Mesenchymal stem cell (in vitro differentiated cells and primary cell): Measurements from ENCODE around the gene SLC2A10.

Source experiments
- DNase-seq: peaks from one replicate; pipeline ENCODE4 v3.0.0-alpha.2; 2013
- H2AFZ ChIP-seq: one replicate; pipeline ENCODE4 v1.6.1; 2013; ENCODE audit warnings: low read depth, mild to moderate bottlenecking, control low read depth, inconsistent platforms, low read length, moderate library complexity
- H2AK5ac ChIP-seq: 2 replicates; pipeline ENCODE4 v1.6.1; 2013; ENCODE audit warnings: low read length, moderate library complexity, mild to moderate bottlenecking, inconsistent platforms; ENCODE audit not compliant: severe bottlenecking
- H2BK120ac ChIP-seq: one replicate; pipeline ENCODE4 v1.6.1; 2013; ENCODE audit warnings: low read depth, mild to moderate bottlenecking, inconsistent platforms, low read length, moderate library complexity
- H2BK12ac ChIP-seq, 2 experiments: one replicate each; pipeline ENCODE4 v1.6.1; 2013; ENCODE audit warnings: inconsistent platforms in 2 of 2, low read length in 2 of 2, mild to moderate bottlenecking in 2 of 2, moderate library complexity in 2 of 2, control low read depth in 1 of 2
- H2BK15ac ChIP-seq: one replicate; pipeline ENCODE4 v1.6.1; 2013; ENCODE audit warnings: mild to moderate bottlenecking, low read depth, inconsistent platforms; ENCODE audit not compliant: poor library complexity, severe bottlenecking
- H2BK5ac ChIP-seq: 2 replicates; pipeline ENCODE4 v1.6.1; 2013; ENCODE audit warnings: low read depth, mild to moderate bottlenecking, low read length, control low read depth, inconsistent platforms; ENCODE audit not compliant: poor library complexity, severe bottlenecking
- H3K14ac ChIP-seq, 2 experiments: one replicate each; pipeline ENCODE4 v1.6.1; 2013; ENCODE audit warnings: inconsistent platforms in 2 of 2, low read length in 2 of 2, control low read depth in 1 of 2, mild to moderate bottlenecking in 1 of 2, moderate library complexity in 1 of 2
- H3K18ac ChIP-seq, 2 experiments: one replicate each; pipeline ENCODE4 v1.6.1; 2013; ENCODE audit warnings: inconsistent platforms in 2 of 2, low read length in 2 of 2, control low read depth in 1 of 2, low read depth in 1 of 2, mild to moderate bottlenecking in 1 of 2
- H3K23ac ChIP-seq, 2 experiments: one replicate each; pipeline ENCODE4 v1.6.1; 2013; ENCODE audit warnings: inconsistent platforms in 2 of 2, low read length in 2 of 2, mild to moderate bottlenecking in 2 of 2, moderate library complexity in 2 of 2, control low read depth in 1 of 2
- H3K27ac ChIP-seq: 2 replicates; pipeline ENCODE4 v1.5.1; 2013; ENCODE audit warnings: mild to moderate bottlenecking, moderate library complexity, low read length, control low read depth, inconsistent platforms; ENCODE audit not compliant: poor library complexity, severe bottlenecking
- H3K27me3 ChIP-seq, 2 experiments: 2 replicates each; pipeline versions ENCODE4 v1.6.1 to v1.7.0; 2013; ENCODE audit warnings: low read length in 2 of 2, mild to moderate bottlenecking in 2 of 2, moderate library complexity in 2 of 2, control low read depth in 1 of 2, inconsistent platforms in 1 of 2; ENCODE audit not compliant: control insufficient read depth in 1 of 2, insufficient read depth in 1 of 2
- H3K36me3 ChIP-seq, 2 experiments: 2 replicates each; pipeline versions ENCODE4 v1.6.1 to v1.7.0; 2013; ENCODE audit warnings: low read length in 2 of 2, control low read depth in 1 of 2, inconsistent platforms in 1 of 2, low read depth in 1 of 2, mild to moderate bottlenecking in 1 of 2; ENCODE audit not compliant: insufficient read depth in 2 of 2, control insufficient read depth in 1 of 2
- H3K4ac ChIP-seq, 2 experiments: one replicate each; pipeline ENCODE4 v1.6.1; 2013; ENCODE audit warnings: inconsistent platforms in 2 of 2, low read length in 2 of 2, mild to moderate bottlenecking in 2 of 2, moderate library complexity in 2 of 2, control low read depth in 1 of 2, low read depth in 1 of 2
- H3K4me1 ChIP-seq: 2 replicates; pipeline ENCODE4 v1.6.1; 2013; ENCODE audit warnings: low read depth, low read length, control low read depth; ENCODE audit not compliant: control insufficient read depth, insufficient read depth
- H3K4me2 ChIP-seq: 2 replicates; pipeline ENCODE4 v1.6.1; 2013; ENCODE audit warnings: low read length, mild to moderate bottlenecking, inconsistent platforms; ENCODE audit not compliant: poor library complexity, severe bottlenecking
- H3K4me3 ChIP-seq, 2 experiments: 2 replicates each; pipeline versions ENCODE4 v1.5.1 to v1.7.0; 2013; ENCODE audit warnings: low read length in 2 of 2, mild to moderate bottlenecking in 2 of 2, control low read depth in 1 of 2, low read depth in 1 of 2; ENCODE audit not compliant: insufficient read depth in 1 of 2
- H3K79me1 ChIP-seq: replicated peaks from 2 replicates; pipeline ENCODE4 v1.6.1; 2013; ENCODE audit warnings: mild to moderate bottlenecking, control low read depth, low read length, inconsistent platforms; ENCODE audit not compliant: poor library complexity, severe bottlenecking
- H3K9ac ChIP-seq: 2 replicates; pipeline ENCODE4 v1.7.0; 2013; ENCODE audit warnings: mild to moderate bottlenecking, low read length, moderate library complexity
- H3K9me3 ChIP-seq: 2 replicates; pipeline ENCODE4 v1.7.0; 2013; ENCODE audit warnings: mild to moderate bottlenecking, low read length; ENCODE audit not compliant: control insufficient read depth
- H4K8ac ChIP-seq: one replicate; pipeline ENCODE4 v1.6.1; 2013; ENCODE audit warnings: inconsistent platforms, mild to moderate bottlenecking, low read length, moderate library complexity
- H4K91ac ChIP-seq: one replicate; pipeline ENCODE4 v1.6.1; 2013; ENCODE audit warnings: mild to moderate bottlenecking, low read length, inconsistent platforms
- WGBS: methylation state at CpG from one replicate; pipeline ENCODE4 v1.1.7; 2013; ENCODE audit warnings: mixed read lengths; 5-methylcytosine and 5-hydroxymethylcytosine counted together

Gene SLC2A10

DNA sequence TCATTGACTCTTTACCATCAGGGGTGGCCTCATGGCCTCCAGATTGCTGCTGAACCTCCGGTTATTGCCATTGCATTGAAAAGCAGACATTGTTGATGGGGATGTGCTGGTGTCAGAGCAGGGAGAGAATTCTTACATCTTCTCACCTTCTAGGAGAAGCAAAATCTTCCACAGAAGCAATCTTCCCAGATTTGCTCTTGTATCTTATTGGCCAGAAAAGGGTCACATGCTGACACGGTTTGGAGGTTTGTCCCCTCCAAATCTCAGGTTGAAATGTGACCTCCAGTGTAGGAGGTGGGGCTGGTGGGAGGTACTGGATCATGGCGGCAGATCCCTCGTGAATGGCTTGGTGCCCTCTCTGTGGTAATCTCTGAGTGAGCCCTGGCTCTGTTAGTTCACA is 30.9 kb upstream of the SLC2A10 start:
- Histone ChIP-seq H3K9ac (no peak overlapping the region), H3K4me3 (no peak overlapping the region), H2BK120ac (no peak overlapping the region), H3K79me1 (peaks cover 27% of the 10 kb centered on the region), H2AK5ac (no peak overlapping the region), H3K27me3 (no peaks in the 10 kb centered on the region), H4K91ac (no peak overlapping the region), H2BK5ac (no peak overlapping the region), H3K18ac (no peak overlapping the region), H2AFZ (no peak overlapping the region), H3K9me3 (no peaks in the 10 kb centered on the region), H2BK15ac (no peak overlapping the region), H3K4me2 (no peak overlapping the region), H3K36me3 (peaks cover 7 to 20% of the 10 kb centered on the region in 2 experiments), H3K27ac (no peak overlapping the region), H2BK12ac (no peak overlapping the region), H3K4ac (no peak overlapping the region), H3K4me1 (peaks cover 4% of the 10 kb centered on the region), H4K8ac (no peak overlapping the region), H3K14ac (no peak overlapping the region), H3K23ac (no peak overlapping the region)
- WGBS = 79% methylated on average over 3 of the region's 4 CpGs
- no peak for DNase-seq

DNA sequence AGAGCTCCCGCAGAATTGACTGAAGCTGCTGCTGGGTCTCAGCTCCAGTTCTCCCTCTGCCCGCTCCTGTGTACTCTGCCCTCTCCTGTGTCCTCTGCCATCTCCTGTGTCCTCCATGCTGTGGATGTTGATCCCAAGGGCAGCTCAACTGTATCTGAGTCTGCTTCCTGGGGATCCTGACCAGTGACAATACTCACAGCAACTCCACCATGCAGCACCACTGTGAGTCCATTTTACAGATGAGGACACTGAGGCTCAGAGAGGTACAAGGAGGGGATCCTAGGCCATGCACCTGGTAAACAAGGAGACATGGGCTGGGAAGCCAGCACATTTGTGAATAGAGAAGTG is 28.8 kb upstream of the SLC2A10 start:
- Histone ChIP-seq H3K18ac (no peak overlapping the region), H4K8ac (no peak overlapping the region), H3K23ac (no peak overlapping the region), H3K14ac (no peak overlapping the region), H4K91ac (no peak overlapping the region), H3K9ac (no peak overlapping the region), H3K4me3 (no peak overlapping the region), H3K27me3 (no peaks in the 10 kb centered on the region), H3K4ac (no peak overlapping the region), H3K9me3 (no peaks in the 10 kb centered on the region), H2AFZ (no peak overlapping the region), H3K36me3 (peaks cover 12 to 30% of the 10 kb centered on the region in 2 experiments), H3K27ac (no peak overlapping the region), H2BK120ac (no peak overlapping the region), H2AK5ac (no peak overlapping the region), H2BK15ac (no peak overlapping the region), H3K4me1 (no peaks in the 10 kb centered on the region), H3K4me2 (no peak overlapping the region), H2BK12ac (no peak overlapping the region), H3K79me1 (peaks cover 34% of the 10 kb centered on the region), H2BK5ac (no peak overlapping the region)
- DNase-seq = no peak
- 85% methylated on average over 2 of the region's 2 CpGs for WGBS

DNA sequence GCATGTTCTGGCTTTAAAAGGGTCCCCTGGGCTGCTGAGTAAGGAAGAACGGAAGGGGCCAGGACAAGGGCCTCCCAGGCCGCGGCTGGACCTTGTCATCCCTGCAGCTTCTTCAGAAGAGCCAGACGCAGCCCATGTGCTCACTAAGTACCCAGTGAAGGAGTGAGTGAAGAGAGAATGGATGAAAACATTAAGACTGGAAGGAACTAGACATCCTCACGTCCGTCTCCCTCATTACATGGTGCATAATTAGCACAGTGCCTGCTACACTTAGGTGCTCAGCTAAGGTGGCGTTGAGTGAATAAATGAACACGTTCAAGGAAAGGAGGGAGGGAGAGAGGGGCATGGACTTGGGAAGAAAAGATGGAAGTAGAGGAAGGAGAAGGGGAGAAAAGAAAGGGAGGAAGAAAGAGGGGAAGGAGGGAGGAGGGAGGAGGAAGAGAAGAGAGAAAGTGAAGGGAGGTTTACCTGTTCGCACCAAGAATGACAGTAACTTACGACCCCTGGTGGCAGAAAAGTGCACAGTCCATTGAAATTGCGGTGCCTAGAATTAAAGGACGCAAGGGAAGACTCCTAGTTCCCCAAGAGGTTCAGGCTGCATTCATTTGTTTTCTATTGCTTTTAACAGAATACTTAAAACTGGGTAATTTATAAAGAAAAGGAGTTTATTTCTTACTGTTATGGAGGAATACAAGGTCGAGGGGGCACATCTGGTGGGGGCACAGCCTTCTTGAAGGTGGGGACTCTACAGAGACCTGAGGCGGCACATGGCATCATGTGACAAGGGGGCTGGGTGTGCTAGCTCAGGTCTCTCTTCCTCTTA is 28.2 kb upstream of the SLC2A10 start:
- Histone ChIP-seq H3K9ac (no peak overlapping the region), H3K27me3 (no peaks in the 10 kb centered on the region), H3K18ac (no peak overlapping the region), H3K23ac (no peak overlapping the region), H3K4me3 (no peak overlapping the region), H4K8ac (no peak overlapping the region), H2BK5ac (no peak overlapping the region), H3K27ac (no peak overlapping the region), H2BK15ac (no peak overlapping the region), H3K9me3 (no peaks in the 10 kb centered on the region), H3K4me2 (no peak overlapping the region), H2AFZ (no peak overlapping the region), H3K14ac (no peak overlapping the region), H3K4me1 (no peaks in the 10 kb centered on the region), H2BK120ac (no peak overlapping the region), H3K36me3 (peaks cover 12 to 36% of the 10 kb centered on the region in 2 experiments), H4K91ac (no peak overlapping the region), H3K79me1 (peaks cover 34% of the 10 kb centered on the region), H2AK5ac (no peak overlapping the region), H3K4ac (no peak overlapping the region), H2BK12ac (no peak overlapping the region)
- DNase-seq = peak; percentile 48
- 62% methylated on average over 12 of the region's 14 CpGs for WGBS

DNA sequence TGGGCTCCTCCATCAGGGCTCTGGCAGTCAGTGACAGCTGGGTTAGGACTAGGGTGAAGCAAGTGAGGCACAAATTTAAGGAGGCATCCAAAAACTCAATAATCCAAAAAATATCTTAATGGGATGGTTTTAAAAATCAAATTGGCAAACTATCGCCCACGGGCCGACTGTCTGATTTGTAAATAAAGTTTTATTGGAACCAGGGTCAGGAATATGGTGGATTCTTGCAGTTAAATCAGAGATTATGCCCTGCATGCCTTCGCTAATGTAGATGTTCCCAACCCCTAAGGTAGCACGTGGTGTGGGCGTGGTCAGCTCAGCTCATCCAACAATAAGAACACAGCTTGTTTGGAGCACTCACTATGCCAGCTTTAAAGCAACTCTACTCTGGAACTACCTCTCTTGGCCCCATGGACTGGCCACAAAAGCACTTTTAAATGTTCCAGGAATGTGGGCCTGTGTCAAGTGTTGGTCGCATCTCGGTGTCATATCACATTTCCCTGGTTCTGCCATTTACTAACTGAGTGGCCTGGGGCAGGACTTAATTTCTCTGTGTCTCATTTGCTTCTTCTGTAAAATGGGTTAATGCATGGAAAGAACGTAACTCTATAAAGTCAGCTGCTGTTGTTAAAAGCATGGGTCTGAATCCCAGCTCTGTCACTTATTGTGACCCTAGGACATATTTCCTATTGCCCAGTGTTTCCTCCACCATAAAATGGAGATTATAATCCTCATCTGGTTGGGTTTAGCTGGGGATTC is 27.2 kb upstream of the SLC2A10 start:
- Histone ChIP-seq H3K27ac (no peak overlapping the region), H3K9ac (peak overlapping the region; percentile 90), H3K36me3 (peaks cover 12 to 42% of the 10 kb centered on the region in 2 experiments), H3K27me3 (no peaks in the 10 kb centered on the region), H2BK5ac (no peak overlapping the region), H3K4me1 (peaks cover under 1% of the 10 kb centered on the region), H3K4ac (no peak overlapping the region), H2BK15ac (no peak overlapping the region), H3K9me3 (no peaks in the 10 kb centered on the region), H3K23ac (no peak overlapping the region), H2AK5ac (no peak overlapping the region), H2BK120ac (no peak overlapping the region), H3K4me3 (peak overlapping the region in 1 of 2 experiments; percentile 77), H3K79me1 (peaks cover 34% of the 10 kb centered on the region), H3K4me2 (no peak overlapping the region), H2AFZ (no peak overlapping the region), H2BK12ac (no peak overlapping the region), H3K14ac (no peak overlapping the region), H3K18ac (no peak overlapping the region), H4K8ac (no peak overlapping the region), H4K91ac (no peak overlapping the region)
- no peak for DNase-seq
- 85% methylated on average over 8 of the region's 9 CpGs for WGBS
